Fibroblast of upper back skin (primary cell): Measurements from ENCODE around the gene PTTG1IP.

ENCODE experiments used
- DNase-seq: peaks from one replicate; pipeline ENCODE4 v3.0.0-alpha.2; 2013

The PTTG1IP gene

GRCh38 chr21:44895859-44896258 lies 22.4 kb upstream of the PTTG1IP start:
- no peak for DNase-seq

GRCh38 chr21:44894687-44895302 lies 21.3 kb upstream of the PTTG1IP start:
- DNase-seq = no peak

- DNase-seq = no peak
Observed at GRCh38 chr21:44893948-44894656, 20.6 kb upstream of the PTTG1IP start.

- DNase-seq = no peak
Observed at GRCh38 chr21:44893278-44893556, 19.7 kb upstream of the PTTG1IP start.

GRCh38 chr21:44892536-44893277 lies 19.2 kb upstream of the PTTG1IP start:
- no peak for DNase-seq

- DNase-seq = no peak
Observed at GRCh38 chr21:44892095-44892494, 18.6 kb upstream of the PTTG1IP start.

GRCh38 chr21:44891631-44892031 lies 18.1 kb upstream of the PTTG1IP start:
- DNase-seq = no peak

GRCh38 chr21:44890961-44891541 lies 17.6 kb upstream of the PTTG1IP start:
- no peak for DNase-seq

GRCh38 chr21:44890338-44890931 lies 16.9 kb upstream of the PTTG1IP start:
- DNase-seq = no peak

GRCh38 chr21:44889625-44890337 lies 16.3 kb upstream of the PTTG1IP start:
- no peak for DNase-seq

GRCh38 chr21:44888581-44889550 lies 15.4 kb upstream of the PTTG1IP start:
- no peak for DNase-seq

GRCh38 chr21:44887807-44888580 lies 14.5 kb upstream of the PTTG1IP start:
- DNase-seq = no peak

GRCh38 chr21:44887126-44887806 lies 13.8 kb upstream of the PTTG1IP start:
- DNase-seq = no peak

- no peak for DNase-seq
Observed at GRCh38 chr21:44886113-44887075, 12.9 kb upstream of the PTTG1IP start.

GRCh38 chr21:44885615-44886014 lies 12.1 kb upstream of the PTTG1IP start:
- DNase-seq = no peak

GRCh38 chr21:44884097-44884496 lies 10.6 kb upstream of the PTTG1IP start:
- no peak for DNase-seq

- DNase-seq = no peak
Observed at GRCh38 chr21:44883250-44883649, 9.8 kb upstream of the PTTG1IP start.

GRCh38 chr21:44881198-44881872 lies 7.8 kb upstream of the PTTG1IP start:
- peak; percentile 76 for DNase-seq
